GOT3 (cell line): ENCODE results near the gene PPP1R1B.

Source experiments
- DNase-seq: peaks from one replicate; lab custom pipeline; 2025; ENCODE audit warnings: mixed read lengths; lab: John Stamatoyannopoulos, UW

Gene PPP1R1B

DNA sequence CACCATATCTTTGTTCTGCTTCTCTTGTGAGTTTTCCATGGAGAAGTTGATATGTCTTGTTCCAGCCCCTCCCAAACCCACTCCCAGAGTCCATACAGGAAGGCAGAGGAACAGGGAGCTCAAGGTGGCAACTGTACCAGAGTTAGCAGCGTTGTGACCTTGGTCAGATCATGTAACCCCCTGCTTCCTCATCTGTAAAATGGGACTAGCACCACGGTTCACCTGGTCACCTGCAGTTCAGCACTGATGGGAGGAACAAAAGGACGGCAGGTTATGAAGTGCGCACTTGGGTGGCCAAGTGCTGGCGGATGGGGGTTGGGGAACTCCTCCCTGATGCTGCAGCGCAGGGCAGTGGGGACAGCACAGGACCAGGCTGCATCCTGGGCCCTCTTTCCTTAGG is 11.3 kb upstream of the PPP1R1B start:
- DNase-seq: no peak

DNA sequence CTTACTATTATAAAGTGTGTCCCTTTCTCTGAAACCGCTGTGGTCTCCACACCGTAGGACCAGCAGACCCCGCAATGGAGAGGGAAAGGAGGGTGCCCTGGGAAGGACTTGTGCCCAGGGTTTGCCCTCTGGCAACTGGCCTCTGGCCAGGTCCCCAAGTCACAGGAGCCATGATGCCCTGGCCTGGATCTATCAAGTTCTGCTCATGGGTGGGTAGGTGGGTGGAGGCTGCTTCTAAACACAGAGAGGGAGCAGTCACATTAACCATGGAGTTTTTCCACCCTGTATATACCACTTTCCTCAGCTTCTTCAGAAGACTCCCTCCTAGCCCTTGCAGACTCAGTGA is 9.7 kb upstream of the PPP1R1B start:
- no peak for DNase-seq

DNA sequence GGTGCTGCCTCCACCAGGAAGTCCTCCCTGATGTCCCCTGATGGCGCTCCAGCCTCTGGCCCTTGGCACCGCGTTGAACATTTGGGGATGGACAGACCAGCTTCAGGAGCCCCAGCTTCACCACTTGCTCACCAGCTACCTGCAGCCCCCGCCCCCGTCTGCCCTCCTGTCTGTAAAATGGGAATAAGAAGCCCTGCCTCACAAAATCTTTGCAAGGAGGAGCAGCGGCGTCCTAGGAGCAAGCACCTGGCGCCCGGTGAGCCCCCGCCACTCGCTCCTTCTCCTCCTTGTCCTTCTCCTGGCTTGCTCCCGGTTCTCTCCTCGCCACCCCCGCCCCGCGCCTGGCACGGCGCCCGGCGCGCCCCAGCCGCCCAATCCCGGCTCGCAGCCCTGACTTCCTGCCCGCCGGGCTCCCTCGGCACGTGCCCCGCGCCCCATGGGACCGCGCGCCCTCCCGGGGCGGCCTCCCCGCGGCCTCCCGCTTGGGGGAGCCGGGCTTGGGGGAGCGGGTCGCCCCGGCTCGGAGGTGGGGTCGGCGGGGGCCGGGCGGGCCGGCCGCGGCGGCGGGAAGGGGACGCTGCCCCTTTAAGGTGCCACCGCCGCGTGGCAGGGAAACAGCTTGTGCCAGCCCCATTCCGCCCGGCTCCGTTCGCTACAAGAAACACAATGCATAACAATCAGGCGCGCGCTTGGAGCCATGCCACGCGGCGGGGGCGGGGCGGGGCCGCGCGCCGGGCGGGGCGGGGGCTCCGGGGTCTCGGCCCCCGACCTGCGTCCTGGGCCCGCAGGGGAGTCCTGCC is 9.1 kb upstream of the PPP1R1B start:
- DNase-seq: peak; percentile 22

DNA sequence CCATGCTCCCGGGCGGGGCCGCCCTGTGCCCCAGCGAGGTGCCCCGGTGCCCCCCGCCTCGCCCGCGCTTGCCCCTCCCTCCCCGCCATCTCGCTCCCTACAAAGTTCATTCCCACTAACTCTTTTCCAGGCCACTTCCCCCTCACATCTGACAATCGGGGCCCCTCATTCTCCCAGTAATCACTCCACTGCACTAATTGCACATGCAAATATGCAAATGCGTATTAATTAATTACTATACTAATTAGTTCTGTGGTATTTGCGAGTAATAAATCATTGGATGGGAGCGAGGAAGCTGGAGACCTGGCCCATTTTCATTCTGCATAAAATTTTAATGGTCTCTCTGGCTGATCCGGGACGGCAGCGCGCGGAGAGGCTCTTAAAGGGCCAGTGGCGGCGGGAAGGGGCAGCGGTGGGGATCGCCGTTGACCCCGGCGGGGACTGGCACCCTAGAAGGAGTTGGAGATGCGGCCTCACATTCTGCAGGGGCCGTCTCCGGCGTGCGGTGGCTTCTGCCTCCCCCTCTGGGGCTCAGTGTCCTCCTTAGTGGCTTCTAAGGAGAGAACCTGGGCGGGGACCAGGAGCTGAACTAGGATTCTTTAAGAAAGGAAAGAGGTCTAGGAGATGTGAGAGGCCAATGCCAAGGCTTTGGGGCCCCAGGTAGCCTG is 8.4 kb upstream of the PPP1R1B start:
- no peak for DNase-seq

DNA sequence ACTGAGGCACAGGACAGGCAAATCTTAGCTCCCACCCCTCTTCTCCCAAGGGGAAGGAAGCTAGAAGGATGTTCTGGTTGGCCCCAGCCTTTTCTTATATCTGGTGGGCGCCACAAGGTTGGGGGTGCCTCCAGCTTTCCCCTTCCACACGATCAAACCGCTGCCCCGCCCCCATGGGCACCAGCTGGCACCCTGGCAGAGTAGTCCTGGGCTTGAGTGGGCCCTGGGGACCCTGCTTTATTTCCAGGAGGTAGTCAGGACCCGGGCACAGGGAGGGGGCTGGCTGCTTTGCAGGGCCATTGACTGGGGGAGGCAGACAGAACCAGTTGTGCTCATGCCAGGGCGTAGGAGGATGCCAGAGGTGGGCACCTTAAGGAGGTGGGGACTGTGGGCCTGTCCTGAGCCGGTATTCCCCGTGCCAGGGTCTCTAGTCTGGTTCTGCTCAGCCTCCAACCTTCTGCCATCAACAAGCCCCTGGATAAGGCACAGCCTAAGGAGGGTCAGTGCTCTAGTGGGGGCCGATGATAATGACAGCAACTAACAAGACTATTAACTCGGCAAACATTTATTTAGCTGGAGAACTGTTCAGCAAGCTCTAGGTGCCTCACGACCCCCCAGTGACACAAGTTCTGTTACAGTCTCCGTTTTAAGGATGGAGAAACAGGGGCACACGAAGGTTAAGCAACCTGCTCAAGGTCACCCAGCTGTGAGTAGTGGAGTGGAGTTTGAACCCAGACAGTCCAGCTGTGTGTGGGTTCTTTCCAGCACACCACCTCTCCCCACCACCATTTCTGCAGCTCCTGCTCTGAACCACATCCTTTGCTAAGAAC is 7.6 kb upstream of the PPP1R1B start:
- DNase-seq: no peak

DNA sequence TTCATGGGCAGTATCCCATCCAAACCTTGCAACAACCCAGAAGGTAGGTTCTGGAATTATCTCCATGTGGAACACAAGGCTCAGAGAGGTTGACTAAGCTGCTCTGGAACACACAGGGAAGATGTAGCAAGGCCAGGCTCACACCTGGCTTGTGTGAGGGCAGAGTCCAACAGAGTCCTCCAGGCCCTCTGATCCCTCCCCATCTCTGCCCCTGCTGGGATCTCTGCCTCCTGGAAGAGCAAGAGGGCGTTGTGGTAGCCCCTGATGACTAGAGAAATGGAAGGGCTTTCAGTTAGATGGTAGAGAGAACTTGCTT is 7.0 kb upstream of the PPP1R1B start:
- no peak for DNase-seq

DNA sequence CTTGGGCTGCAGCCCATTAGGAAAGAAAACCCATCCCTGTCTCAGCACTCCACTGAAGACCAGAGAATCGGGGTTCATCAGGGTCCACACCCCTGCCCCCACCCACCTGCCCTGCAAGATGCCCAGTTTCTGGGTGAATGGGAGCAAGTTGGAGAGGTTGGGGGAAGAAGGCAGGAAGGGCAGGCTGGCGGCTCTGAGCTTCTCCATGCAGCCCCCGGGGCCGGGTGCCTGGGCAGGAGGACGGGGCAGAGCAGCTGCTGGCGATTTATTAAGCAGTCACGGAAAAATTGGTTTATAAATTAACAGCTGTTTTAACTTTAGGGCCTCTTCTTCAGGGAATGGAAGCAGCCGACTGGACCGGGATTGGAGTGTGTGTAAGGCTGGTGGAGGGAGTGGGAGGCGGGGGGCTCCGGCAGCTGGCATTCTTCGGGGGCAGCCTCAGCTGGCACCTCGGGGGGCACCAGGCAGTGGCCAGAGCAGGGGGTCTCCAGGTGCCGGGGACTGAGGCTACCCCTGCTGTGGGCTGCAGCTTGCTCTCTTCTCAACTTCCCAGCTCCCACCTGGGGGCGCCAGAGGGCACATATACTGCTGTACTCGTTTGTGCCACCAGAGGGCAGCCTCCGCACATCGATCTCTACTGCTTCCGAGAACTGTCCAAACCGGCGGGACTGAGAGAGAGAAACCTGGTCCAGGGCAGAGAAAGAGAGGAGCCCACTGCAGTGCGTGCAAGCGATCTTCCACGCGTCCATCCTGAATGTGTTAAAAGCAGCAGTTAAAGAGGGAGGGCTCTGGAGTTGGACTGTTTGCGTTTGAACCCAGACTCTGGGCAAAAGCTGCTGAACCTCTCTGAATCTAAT is 5.0 kb upstream of the PPP1R1B start:
- DNase-seq: peak; percentile 71

DNA sequence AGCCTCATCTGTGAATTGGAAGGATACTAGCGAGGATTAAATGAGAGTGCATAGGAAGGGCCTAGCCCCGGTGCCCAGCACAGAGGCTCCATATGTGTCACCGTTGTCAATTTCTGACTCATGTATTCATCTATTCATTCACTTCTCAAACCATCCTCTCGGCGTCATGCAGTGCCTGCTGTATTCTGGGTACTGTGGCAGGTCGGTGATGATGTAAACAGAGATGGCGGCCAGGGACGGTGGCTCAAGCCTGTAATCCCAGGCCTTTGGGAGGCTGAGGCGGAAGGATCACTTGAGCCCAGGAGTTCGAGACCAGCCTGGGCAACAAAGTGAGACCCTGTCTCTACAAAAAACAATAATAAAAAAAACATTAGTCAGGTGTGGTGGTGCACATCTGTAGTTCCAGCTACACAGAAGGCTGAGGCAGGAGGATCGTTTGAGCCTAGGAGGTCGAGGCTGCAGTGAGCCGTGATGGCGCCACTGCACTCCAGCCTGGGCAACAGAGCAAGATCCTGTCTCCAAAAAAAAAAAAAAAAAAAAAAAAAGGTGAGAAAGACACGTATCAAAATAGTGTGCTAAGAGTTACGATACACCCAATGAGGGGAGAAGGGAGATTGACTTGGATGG is 4.3 kb upstream of the PPP1R1B start:
- no peak for DNase-seq

DNA sequence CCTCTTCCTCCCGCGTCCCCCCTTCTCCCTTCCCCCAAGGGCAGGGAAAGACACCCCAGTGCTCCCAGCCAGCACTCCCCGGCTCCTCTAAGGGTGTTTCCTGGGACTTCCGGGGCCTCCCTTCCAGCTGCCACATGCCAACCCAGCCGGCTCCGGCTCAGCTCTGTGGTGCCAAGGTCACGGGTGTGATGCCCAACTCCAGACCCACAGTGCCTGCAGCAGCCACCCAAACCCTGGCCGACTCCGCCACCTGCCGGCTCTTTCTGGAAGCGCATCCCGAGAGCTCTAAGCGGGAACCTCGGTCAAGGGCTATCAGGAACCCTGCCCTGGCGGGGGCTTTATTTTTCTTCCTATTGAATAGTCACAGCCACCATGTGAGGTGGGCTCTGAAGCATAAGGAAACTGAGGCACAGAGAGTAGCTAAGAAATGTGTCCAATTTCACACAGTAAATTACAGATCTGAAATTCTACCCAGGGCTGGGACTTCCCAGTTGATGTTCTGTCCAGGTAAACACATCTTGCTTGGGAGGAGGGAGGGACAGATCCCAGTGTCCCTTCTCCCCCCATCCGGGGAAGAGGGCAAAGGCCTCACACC is 3.3 kb upstream of the PPP1R1B start:
- peak; percentile 16 for DNase-seq

DNA sequence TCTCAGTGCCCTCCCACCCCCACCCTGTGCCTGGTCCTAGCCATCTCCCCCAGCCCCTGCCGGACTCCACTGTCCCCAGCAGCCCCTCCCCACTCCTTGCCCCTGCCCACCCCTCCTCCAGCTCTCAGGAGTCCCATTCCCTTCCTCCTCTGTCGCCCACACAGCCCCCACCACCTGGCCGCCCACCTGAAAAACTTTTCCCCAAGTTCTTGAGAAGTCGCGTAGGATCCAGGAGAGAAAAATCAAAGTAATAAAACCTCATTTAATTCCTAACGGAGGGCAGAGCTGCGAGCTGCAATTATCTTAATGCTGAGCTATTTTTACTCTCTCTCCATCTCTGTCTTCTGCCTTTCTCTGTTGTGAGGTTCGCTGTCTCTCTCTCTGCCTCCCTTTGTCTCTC is 2.4 kb upstream of the PPP1R1B start:
- DNase-seq: no peak

DNA sequence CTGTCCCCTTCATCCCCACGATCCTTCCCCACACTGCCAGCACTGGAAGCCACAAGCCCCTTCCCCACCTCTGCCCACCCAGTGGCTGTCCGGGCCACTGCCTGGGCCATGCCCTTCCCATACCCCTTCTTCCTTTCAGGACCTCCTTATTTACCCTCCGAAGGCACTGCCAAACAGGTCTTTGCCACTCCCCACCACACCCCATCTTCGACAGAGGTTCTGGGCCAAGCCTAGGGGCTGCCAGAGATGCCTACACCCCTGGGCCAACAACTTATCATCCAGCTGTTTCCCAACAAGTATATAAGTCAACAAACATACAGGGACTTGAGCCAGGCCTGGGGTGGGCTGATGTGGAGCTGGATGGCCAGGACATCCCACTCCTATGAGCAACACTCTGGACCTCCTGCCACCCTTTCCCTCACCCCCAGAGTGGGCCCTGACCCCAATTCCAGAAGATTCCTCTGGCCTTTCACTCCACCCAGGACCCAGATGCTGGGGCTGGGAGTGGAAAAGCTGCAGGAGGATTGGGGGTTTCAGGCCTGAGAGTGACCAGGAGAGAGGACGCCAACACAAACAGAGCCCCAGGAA is 1.5 kb upstream of the PPP1R1B start:
- no peak for DNase-seq

DNA sequence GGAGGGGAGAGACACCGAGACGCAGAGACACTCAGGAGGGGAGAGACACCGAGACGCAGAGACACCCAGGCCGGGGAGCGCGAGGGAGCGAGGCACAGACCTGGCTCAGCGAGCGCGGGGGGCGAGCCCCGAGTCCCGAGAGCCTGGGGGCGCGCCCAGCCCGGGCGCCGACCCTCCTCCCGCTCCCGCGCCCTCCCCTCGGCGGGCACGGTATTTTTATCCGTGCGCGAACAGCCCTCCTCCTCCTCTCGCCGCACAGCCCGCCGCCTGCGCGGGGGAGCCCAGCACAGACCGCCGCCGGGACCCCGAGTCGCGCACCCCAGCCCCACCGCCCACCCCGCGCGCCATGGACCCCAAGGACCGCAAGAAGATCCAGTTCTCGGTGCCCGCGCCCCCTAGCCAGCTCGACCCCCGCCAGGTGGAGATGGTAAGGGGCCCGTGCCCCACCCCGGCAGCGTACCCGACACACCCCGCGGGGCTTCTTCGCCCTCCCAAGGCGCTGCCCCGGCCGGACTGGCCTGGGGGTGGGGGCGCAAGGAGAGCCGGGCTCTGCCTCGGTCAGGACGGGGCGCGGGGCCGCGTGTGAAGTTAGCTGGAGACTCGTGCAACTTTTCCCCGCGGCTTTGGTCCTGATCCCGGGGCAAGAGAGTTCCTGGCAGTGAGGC is 427 bp downstream of the PPP1R1B start:
- no peak for DNase-seq

DNA sequence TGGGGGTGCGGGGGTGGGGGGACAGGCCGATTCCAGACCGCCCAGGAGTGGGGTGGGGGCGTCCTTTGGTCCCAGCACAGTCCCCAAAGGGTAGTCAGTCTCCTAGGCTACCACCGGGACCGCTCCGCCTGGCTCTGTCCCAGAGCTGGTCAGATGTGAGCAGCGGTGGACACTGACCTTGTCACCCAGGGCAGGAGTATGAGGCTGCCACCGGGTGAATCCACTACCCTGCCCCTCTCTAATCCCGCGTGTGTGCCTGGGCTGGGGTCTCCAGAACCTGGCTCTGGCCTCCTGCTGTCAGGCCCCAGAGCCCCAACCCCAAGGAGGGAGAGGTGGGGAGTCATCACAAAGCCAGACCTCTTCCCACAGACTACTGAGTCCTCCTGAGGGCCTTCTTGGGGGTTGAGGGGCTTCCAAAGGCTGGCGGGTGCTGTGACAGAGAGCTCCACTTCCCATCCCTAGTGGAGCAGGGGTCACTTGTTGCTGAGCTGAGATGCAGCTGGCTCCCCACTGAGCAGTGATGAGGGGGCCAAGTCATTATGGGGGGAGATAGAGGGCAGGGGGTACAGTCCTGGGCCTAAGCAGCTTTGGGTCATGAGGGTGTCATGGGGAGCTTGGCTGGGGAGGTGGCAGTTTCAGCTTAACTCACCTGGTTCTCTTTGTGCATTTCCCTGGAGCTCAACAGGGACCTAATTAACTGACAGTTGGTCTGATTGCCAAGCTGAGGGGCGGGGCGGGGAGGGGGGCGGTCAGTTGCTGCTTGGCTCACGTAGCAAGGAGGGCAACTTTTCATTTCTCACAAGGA is 1.2 kb downstream of the PPP1R1B start:
- no peak for DNase-seq

DNA sequence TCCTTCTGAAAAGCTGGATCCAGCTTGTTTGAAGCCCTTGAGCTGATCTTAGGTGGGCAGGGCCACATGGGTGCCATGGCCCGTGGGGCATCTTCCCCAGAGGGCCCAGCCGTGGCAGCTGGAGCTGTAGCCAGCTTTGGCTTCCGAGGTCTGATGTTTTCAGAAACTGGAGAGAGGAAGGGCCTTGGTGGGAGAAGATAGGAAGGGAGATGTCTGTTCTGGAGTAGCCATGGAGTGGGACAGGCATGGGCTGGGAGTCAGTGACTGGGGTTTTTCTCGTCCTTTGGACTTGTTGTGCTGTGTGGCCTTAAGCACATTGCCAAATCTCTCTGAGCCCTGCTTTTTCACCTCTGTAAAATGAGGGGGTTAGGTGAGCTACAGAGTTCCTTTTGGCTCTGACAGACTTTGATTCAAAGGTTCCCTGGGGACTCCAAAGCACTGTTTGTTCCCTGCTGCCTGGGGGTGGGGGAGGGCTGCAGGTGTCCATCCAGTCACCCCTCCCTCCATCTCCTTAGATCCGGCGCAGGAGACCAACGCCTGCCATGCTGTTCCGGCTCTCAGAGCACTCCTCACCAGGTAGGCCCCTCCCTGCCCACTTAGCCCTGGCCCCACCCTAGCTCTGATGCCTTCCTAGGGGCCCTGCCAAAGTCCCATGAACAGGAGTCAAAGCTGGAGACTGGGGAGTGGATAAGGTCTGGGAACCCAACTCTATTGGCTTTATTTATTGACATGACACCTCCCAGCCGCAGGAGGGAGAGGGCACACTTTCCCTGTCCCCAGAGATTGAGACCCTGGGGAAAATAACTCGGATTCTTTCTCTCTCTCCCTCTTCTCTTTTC is 2.1 kb downstream of the PPP1R1B start:
- no peak for DNase-seq

DNA sequence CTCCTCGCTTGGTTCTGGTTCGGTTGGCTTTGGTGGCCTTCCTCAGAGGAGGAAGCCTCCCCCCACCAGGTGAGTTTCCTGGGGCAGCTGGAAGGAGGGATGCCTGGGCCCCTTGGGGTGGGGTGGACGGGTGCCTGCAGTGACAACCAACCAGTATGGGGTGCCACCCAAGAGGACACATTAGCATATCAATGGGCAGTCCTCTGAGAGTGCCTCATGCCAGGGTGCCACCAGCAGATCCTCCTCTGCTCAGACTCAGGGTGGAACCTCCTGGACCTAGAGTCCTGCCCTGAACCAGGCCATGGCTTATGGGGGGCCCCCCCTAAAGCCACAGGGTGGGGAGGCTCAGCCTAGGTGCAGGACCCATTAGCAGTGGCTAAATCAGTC is 2.7 kb downstream of the PPP1R1B start:
- DNase-seq: no peak

DNA sequence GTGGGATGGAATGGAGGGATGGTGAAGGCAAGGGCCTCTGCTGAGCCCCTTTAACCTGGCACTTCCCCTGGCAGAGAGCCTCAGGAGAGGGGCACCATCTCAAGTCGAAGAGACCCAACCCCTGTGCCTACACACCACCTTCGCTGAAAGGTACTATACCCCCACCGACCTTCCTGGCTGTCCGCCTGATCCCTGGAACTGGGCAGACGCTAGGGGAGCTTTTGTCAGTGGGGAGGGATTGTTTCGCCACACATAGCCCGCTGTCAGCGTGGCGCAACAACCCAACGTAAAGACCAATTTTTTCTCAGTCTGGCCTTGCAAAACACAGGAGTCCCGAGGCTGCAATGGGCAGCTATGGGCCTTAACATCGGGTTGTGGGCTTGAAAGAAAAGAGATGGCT is 3.1 kb downstream of the PPP1R1B start:
- DNase-seq: no peak

DNA sequence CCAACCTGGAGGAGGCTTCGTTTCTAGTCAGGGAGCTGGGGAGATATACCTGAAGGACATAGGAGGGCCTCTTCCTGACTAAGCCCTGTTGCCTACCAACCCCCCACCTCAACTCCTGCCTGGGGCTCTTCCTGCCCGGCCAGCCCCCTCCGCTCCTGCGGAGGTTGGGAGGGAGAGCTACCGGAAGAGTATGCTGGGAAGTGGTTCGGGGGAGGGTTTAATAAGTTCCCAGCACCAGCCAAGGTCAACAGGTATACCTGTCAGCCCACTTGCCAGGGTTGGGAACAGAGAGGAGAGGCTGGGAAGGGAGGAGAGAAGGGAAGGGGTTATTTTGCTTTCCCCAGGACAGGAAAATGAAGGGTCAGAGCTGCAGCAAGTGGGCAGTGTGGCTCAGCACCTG is 4.7 kb downstream of the PPP1R1B start:
- DNase-seq: no peak

DNA sequence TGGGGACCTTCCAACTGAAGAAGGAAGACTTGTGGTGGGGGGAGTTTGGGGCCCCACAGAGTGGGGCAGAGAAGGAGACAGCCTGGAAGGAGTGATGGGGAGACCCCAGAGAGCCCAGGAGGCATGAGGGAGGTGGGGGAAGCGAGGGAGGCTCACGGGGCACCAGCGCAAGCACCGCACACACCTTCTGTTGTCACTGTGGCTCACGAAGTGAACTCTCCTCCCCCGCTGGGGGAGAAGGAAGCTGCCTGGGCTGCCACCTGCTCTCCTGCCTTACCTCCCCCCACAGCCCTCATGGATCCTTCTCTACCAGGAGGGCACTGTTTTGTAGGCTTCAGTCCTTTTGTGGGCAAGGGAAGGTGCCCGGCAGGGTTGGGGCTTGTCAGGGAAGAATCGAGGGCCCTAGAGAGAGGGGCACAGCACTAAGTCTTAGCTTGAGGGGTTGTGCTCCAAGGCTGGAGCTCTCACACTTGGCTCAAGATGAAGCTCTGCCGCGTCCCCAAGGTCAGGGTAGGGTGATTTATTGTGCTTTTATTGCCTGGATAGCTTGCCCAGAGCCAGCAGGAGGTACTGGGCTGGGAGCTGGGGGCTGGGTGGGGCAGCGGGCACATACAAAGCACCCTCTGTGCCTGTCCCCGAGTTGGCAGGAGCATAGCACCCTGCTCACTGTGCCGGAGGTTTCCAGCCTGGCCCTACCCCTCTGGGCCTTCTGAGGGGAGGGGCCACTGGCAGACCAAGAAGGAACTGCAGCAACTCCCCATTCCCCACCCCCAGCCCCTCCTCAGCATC is 5.6 kb downstream of the PPP1R1B start:
- no peak for DNase-seq
